ENCODE measurements around the gene CSAD. TPM values are rescaled to one million over a fixed set of nuclear protein-coding genes. Genes with fewer than 3 reads are reported as not detected.

The CSAD gene
- total and polyA plus RNA-seq, 2 experiments from 2014 or later: 3.2 to 7.1 TPM

GRCh38 chr12:53193040-53193439 lies 12.3 kb upstream of the CSAD start (continued):
- TF ChIP-seq, protein P1, sequence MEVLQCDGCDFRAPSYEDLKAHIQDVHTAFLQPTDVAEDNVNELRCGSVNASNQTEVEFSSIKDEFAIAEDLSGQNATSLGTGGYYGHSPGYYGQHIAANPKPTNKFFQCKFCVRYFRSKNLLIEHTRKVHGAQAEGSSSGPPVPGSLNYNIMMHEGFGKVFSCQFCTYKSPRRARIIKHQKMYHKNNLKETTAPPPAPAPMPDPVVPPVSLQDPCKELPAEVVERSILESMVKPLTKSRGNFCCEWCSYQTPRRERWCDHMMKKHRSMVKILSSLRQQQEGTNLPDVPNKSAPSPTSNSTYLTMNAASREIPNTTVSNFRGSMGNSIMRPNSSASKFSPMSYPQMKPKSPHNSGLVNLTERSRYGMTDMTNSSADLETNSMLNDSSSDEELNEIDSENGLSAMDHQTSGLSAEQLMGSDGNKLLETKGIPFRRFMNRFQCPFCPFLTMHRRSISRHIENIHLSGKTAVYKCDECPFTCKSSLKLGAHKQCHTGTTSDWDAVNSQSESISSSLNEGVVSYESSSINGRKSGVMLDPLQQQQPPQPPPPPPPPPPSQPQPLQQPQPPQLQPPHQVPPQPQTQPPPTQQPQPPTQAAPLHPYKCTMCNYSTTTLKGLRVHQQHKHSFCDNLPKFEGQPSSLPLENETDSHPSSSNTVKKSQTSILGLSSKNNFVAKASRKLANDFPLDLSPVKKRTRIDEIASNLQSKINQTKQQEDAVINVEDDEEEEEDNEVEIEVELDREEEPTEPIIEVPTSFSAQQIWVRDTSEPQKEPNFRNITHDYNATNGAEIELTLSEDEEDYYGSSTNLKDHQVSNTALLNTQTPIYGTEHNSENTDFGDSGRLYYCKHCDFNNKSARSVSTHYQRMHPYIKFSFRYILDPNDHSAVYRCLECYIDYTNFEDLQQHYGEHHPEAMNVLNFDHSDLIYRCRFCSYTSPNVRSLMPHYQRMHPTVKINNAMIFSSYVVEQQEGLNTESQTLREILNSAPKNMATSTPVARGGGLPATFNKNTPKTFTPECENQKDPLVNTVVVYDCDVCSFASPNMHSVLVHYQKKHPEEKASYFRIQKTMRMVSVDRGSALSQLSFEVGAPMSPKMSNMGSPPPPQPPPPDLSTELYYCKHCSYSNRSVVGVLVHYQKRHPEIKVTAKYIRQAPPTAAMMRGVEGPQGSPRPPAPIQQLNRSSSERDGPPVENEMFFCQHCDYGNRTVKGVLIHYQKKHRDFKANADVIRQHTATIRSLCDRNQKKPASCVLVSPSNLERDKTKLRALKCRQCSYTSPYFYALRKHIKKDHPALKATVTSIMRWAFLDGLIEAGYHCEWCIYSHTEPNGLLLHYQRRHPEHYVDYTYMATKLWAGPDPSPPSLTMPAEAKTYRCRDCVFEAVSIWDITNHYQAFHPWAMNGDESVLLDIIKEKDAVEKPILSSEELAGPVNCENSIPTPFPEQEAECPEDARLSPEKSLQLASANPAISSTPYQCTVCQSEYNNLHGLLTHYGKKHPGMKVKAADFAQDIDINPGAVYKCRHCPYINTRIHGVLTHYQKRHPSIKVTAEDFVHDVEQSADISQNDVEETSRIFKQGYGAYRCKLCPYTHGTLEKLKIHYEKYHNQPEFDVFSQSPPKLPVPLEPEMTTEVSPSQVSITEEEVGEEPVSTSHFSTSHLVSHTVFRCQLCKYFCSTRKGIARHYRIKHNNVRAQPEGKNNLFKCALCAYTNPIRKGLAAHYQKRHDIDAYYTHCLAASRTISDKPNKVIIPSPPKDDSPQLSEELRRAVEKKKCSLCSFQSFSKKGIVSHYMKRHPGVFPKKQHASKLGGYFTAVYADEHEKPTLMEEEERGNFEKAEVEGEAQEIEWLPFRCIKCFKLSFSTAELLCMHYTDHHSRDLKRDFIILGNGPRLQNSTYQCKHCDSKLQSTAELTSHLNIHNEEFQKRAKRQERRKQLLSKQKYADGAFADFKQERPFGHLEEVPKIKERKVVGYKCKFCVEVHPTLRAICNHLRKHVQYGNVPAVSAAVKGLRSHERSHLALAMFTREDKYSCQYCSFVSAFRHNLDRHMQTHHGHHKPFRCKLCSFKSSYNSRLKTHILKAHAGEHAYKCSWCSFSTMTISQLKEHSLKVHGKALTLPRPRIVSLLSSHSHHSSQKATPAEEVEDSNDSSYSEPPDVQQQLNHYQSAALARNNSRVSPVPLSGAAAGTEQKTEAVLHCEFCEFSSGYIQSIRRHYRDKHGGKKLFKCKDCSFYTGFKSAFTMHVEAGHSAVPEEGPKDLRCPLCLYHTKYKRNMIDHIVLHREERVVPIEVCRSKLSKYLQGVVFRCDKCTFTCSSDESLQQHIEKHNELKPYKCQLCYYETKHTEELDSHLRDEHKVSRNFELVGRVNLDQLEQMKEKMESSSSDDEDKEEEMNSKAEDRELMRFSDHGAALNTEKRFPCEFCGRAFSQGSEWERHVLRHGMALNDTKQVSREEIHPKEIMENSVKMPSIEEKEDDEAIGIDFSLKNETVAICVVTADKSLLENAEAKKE (CRISPR knock-in tag; IDR thresholded peaks at IDR 0.05): no peak
- TF ChIP-seq CREB1 (CRISPR knock-in tag; IDR thresholded peaks at IDR 0.05; ENCODE audit: low read depth): no peak

- peaks cover 12% of the 10 kb centered on the region; the same call in 1 of the 2 replicates for H3K4me1 ChIP-seq (ENCODE audit: insufficient read depth)
- no peak overlapping the region for H3K27ac ChIP-seq (ENCODE audit: low read depth)
- no peaks in the 10 kb centered on the region; the same call in 1 of the 2 replicates for H3K36me3 ChIP-seq (ENCODE audit: insufficient read depth)
- no peak overlapping the region for H3K4me3 ChIP-seq
- peaks cover 29% of the 10 kb centered on the region; the same call in 2 of the 3 replicates for H3K4me1 Mint-ChIP-seq
- no peaks in the 10 kb centered on the region for H3F3A ChIP-seq (replicated peaks; ENCODE audit: low read depth)
- H3K27ac Mint-ChIP-seq: no peak overlapping the region
- no peak overlapping the region for H3K4me2 ChIP-seq
- peaks cover 16% of the 10 kb centered on the region for H3K36me3 Mint-ChIP-seq (ENCODE audit: low read depth)
- H2AFZ ChIP-seq: no peak overlapping the region
- H3K9me3 Mint-ChIP-seq: no peaks in the 10 kb centered on the region; the same call in 1 of the 3 replicates
- peaks cover 52% of the 10 kb centered on the region for H3K27me3 ChIP-seq (ENCODE audit: insufficient read depth)
- DNase-seq (ENCODE audit: low spot score): no peak
- H3K27me3 Mint-ChIP-seq (ENCODE audit: insufficient read depth, low read depth, poor library complexity): peaks cover 33% of the 10 kb centered on the region
- H3K79me2 ChIP-seq (replicated peaks; ENCODE audit: insufficient read depth): no peaks in the 10 kb centered on the region
- no peak for ATAC-seq
- H3K9me2 ChIP-seq (ENCODE audit: insufficient read depth): no peaks in the 10 kb centered on the region
- no peak overlapping the region for H3K4me3 Mint-ChIP-seq
- H4K20me1 ChIP-seq (replicated peaks; ENCODE audit: insufficient read depth): peaks cover 14% of the 10 kb centered on the region
- no peak for TF ChIP-seq EZH2phosphoT487 (IDR thresholded peaks at IDR 0.05; ENCODE audit: unreplicated experiment)
- no peak for TF ChIP-seq JUNB (IDR thresholded peaks at IDR 0.05; ENCODE audit: unreplicated experiment)
- TF ChIP-seq POLR2AphosphoS5 (IDR thresholded peaks at IDR 0.05; ENCODE audit: low read depth): no peak
- TF ChIP-seq, protein P2, sequence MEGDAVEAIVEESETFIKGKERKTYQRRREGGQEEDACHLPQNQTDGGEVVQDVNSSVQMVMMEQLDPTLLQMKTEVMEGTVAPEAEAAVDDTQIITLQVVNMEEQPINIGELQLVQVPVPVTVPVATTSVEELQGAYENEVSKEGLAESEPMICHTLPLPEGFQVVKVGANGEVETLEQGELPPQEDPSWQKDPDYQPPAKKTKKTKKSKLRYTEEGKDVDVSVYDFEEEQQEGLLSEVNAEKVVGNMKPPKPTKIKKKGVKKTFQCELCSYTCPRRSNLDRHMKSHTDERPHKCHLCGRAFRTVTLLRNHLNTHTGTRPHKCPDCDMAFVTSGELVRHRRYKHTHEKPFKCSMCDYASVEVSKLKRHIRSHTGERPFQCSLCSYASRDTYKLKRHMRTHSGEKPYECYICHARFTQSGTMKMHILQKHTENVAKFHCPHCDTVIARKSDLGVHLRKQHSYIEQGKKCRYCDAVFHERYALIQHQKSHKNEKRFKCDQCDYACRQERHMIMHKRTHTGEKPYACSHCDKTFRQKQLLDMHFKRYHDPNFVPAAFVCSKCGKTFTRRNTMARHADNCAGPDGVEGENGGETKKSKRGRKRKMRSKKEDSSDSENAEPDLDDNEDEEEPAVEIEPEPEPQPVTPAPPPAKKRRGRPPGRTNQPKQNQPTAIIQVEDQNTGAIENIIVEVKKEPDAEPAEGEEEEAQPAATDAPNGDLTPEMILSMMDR (conservative IDR thresholded peaks at IDR 0.05; ENCODE audit: low read depth in 2 of 2): no peak
- TF ChIP-seq ETS1 (IDR thresholded peaks at IDR 0.05): no peak
- no peak for TF ChIP-seq ZNF331 (CRISPR knock-in tag; IDR thresholded peaks at IDR 0.05; ENCODE audit: low read depth)
Observed at GRCh38 chr12:53192531-53193021, 11.9 kb upstream of the CSAD start.
